GM12878 (cell line): Measurements from ENCODE around the gene HTR4.

Source experiments
- BRCA1 ChIP-seq: IDR thresholded peaks from 2 replicates; pipeline ENCODE4 v1.6.1; 2011; ENCODE audit warnings: low read depth, low read length, improper control_type of control experiment
- CBX5 ChIP-seq: sonication (generic); IDR thresholded peaks from 2 replicates; pipeline ENCODE4 v1.6.1; 2016; ENCODE audit warnings: low read depth, moderate library complexity, mild to moderate bottlenecking, inconsistent platforms
- CHD4 ChIP-seq: fragments of 200-600 bp; sonication (generic); IDR thresholded peaks from 2 replicates; pipeline ENCODE4 v1.6.1; 2016; ENCODE audit warnings: mild to moderate bottlenecking
- CTCF ChIP-seq, 3 experiments: IDR thresholded peaks in 2 of 3; conservative IDR thresholded peaks in 1 of 3; 2 replicates each; pipeline ENCODE4 v1.5.1; 2011; ENCODE audit warnings: low read depth in 3 of 3, low read length in 3 of 3, mild to moderate bottlenecking in 3 of 3, control low read depth in 2 of 3, moderate library complexity in 2 of 3, inconsistent platforms in 1 of 3, mixed read lengths in 1 of 3; ENCODE audit not compliant: control insufficient read depth in 2 of 3, insufficient read depth in 1 of 3; ENCODE audit errors: extremely low read depth in 1 of 3
- HDAC6 ChIP-seq: fragments of 200-600 bp; sonication (generic); IDR thresholded peaks from one replicate; pipeline ENCODE4 v1.8.0; 2017; ENCODE audit warnings: antibody characterized with exemption; ENCODE audit not compliant: unreplicated experiment
- NFIC ChIP-seq: IDR thresholded peaks from 2 replicates; pipeline ENCODE4 v1.6.1; 2012; ENCODE audit warnings: low read depth, mild to moderate bottlenecking, inconsistent platforms, low read length, moderate library complexity
- POLR2AphosphoS5 ChIP-seq: IDR thresholded peaks from 2 replicates; pipeline ENCODE4 v1.6.1; 2011; ENCODE audit warnings: mild to moderate bottlenecking, low read length, inconsistent platforms
- REST ChIP-seq: IDR thresholded peaks from 2 replicates; pipeline ENCODE4 v1.6.1; 2012; ENCODE audit warnings: mild to moderate bottlenecking, low read depth, low read length
- SMAD1 ChIP-seq: fragments of 450-650 bp; IDR thresholded peaks from 2 replicates; pipeline ENCODE4 v1.6.1; 2018; ENCODE audit warnings: mild to moderate bottlenecking, low read depth; ENCODE audit not compliant: partially characterized antibody
- SMC3 ChIP-seq: IDR thresholded peaks from 2 replicates; pipeline ENCODE4 v1.6.1; 2011; ENCODE audit warnings: low read length, improper control_type of control experiment, borderline replicate concordance

- no peak for TF ChIP-seq CBX5
- TF ChIP-seq CTCF (IDR thresholded peaks at IDR 0.05 in 2 of 3, conservative IDR thresholded peaks at IDR 0.05 in 1 of 3; ENCODE audit: control insufficient read depth in 2 of 3, extremely low read depth in 1 of 3, insufficient read depth in 1 of 3, low read depth in 3 of 3, low read length in 3 of 3): no peak
- no peak for TF ChIP-seq POLR2AphosphoS5
- no peak for TF ChIP-seq CHD4
- no peak for TF ChIP-seq BRCA1
- no peak for TF ChIP-seq HDAC6
- no peak for TF ChIP-seq SMAD1
- TF ChIP-seq SMC3: no peak
- no peak for TF ChIP-seq REST
- no peak for TF ChIP-seq NFIC
Measured at GRCh38 chr5:148532969-148533670, 121.2 kb downstream of the HTR4 start.
